DMS114 treated with DMSO at 0.1 percent for 48 hours (cell line): ENCODE measurements around the gene PALD1.
"Not testable (repeated sequence)": the region's sequence is repeated elsewhere in the genome, so short reads cannot be mapped to it uniquely, and the experiment has no call there.

Experiments used
- DNase-seq: peaks from one replicate; lab custom pipeline; 2025; ENCODE audit not compliant: unreplicated experiment; lab: John Stamatoyannopoulos, UW

PALD1 gene

GRCh38 chr10:70481831-70482530 lies 3.4 kb downstream of the PALD1 start:
- no peak for DNase-seq

GRCh38 chr10:70482982-70483760 lies 4.6 kb downstream of the PALD1 start:
- DNase-seq: no peak

GRCh38 chr10:70483872-70484271 lies 5.3 kb downstream of the PALD1 start:
- DNase-seq: not testable (repeated sequence)

- no peak for DNase-seq
These were observed 9.3 kb downstream of the PALD1 start for GRCh38 chr10:70487824-70488223.

- no peak for DNase-seq
These were observed 11.6 kb downstream of the PALD1 start for GRCh38 chr10:70490142-70490541.

- DNase-seq: no peak
These were observed 13.0 kb downstream of the PALD1 start for GRCh38 chr10:70491614-70492013.

- no peak for DNase-seq
These were observed 14.5 kb downstream of the PALD1 start for GRCh38 chr10:70492786-70493659.

GRCh38 chr10:70493660-70494234 lies 15.2 kb downstream of the PALD1 start:
- DNase-seq: no peak

GRCh38 chr10:70494536-70494935 lies 16.0 kb downstream of the PALD1 start:
- no peak for DNase-seq

GRCh38 chr10:70494966-70495365 lies 16.4 kb downstream of the PALD1 start:
- no peak for DNase-seq

- no peak for DNase-seq
These were observed 17.2 kb downstream of the PALD1 start for GRCh38 chr10:70495691-70496261.

- DNase-seq: no peak
These were observed 18.0 kb downstream of the PALD1 start for GRCh38 chr10:70496341-70497119.

- no peak for DNase-seq
These were observed 18.6 kb downstream of the PALD1 start for GRCh38 chr10:70497120-70497545.

GRCh38 chr10:70498970-70499835 lies 20.6 kb downstream of the PALD1 start:
- DNase-seq: no peak

- no peak for DNase-seq
These were observed 21.2 kb downstream of the PALD1 start for GRCh38 chr10:70499836-70500167.

- DNase-seq: no peak
These were observed 21.8 kb downstream of the PALD1 start for GRCh38 chr10:70500368-70500767.

- no peak for DNase-seq
These were observed 22.3 kb downstream of the PALD1 start for GRCh38 chr10:70500812-70501301.

GRCh38 chr10:70502406-70502805 lies 23.8 kb downstream of the PALD1 start:
- no peak for DNase-seq

- no peak for DNase-seq
These were observed 25.2 kb downstream of the PALD1 start for GRCh38 chr10:70503776-70504175.
